ENCODE data around the gene CDK7.

DNA sequence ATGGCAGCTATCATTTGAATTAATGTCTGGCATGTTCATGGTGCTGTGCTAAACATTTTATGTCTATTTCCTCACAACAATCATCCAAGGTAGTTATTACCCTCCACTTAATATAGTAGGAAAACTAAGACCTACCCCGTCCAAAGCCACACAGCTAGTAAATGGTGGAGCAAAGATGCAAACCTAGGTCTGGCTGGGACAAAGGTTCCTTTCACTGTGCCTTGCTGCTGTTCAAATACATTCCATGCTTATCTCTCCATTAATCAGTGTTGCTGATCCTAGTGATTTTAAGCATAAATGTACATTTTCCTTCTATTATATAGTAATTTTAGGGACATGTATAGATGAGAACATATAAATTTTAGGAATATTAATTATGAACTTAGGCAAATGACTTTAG lies 59.2 kb downstream of the CDK7 start:
- TF ChIP-seq, protein P1, sequence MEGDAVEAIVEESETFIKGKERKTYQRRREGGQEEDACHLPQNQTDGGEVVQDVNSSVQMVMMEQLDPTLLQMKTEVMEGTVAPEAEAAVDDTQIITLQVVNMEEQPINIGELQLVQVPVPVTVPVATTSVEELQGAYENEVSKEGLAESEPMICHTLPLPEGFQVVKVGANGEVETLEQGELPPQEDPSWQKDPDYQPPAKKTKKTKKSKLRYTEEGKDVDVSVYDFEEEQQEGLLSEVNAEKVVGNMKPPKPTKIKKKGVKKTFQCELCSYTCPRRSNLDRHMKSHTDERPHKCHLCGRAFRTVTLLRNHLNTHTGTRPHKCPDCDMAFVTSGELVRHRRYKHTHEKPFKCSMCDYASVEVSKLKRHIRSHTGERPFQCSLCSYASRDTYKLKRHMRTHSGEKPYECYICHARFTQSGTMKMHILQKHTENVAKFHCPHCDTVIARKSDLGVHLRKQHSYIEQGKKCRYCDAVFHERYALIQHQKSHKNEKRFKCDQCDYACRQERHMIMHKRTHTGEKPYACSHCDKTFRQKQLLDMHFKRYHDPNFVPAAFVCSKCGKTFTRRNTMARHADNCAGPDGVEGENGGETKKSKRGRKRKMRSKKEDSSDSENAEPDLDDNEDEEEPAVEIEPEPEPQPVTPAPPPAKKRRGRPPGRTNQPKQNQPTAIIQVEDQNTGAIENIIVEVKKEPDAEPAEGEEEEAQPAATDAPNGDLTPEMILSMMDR (IDR thresholded peaks at IDR 0.05): no peak
- no peak for TF ChIP-seq POLR2A (IDR thresholded peaks at IDR 0.05)

Data from adrenal gland (tissue), 5 donors.